Spleen (tissue), 11 donors: ENCODE data around the gene FRMPD2. TPM values are rescaled to one million over a fixed set of nuclear protein-coding genes. Genes with fewer than 3 reads are reported as not detected.

Source experiments
- DNase-seq: peaks from one replicate; pipeline ENCODE4 v3.0.0-alpha.2; 2020
- H3K27ac ChIP-seq, 8 donors: fragments of 200-600 bp; sonication (generic) in 7 of 8; 1 replicate in 4 of 8; 2 replicates in 4 of 8; pipeline versions ENCODE4 v1.5.0 to v1.8.0; 2016 to 2021; ENCODE audit warnings: inconsistent platforms in 4 of 8, mild to moderate bottlenecking in 4 of 8, moderate library complexity in 1 of 8
- H3K27me3 ChIP-seq, 7 donors: fragments of 200-600 bp; sonication (generic) in 6 of 7; replicated peaks in 1 of 7; 1 replicate in 4 of 7; 2 replicates in 3 of 7; pipeline versions ENCODE4 v1.5.0 to v1.8.0; 2016 to 2021; ENCODE audit warnings: inconsistent platforms in 3 of 7, mild to moderate bottlenecking in 1 of 7
- H3K36me3 ChIP-seq, 6 donors: fragments of 200-600 bp; sonication (generic) in 5 of 6; 1 replicate in 4 of 6; 2 replicates in 2 of 6; pipeline versions ENCODE4 v1.5.0 to v1.8.0; 2016 to 2021; ENCODE audit warnings: inconsistent platforms in 2 of 6
- H3K4me1 ChIP-seq, 6 donors: fragments of 200-600 bp; sonication (generic) in 5 of 6; 1 replicate in 3 of 6; 2 replicates in 3 of 6; pipeline versions ENCODE4 v1.5.0 to v1.8.0; 2016 to 2021; ENCODE audit warnings: inconsistent platforms in 3 of 6
- H3K4me3 ChIP-seq, 8 donors: fragments of 200-600 bp; sonication (generic) in 7 of 8; 1 replicate in 4 of 8; 2 replicates in 4 of 8; pipeline versions ENCODE4 v1.5.0 to v1.8.0; 2016 to 2021; ENCODE audit warnings: inconsistent platforms in 4 of 8, mild to moderate bottlenecking in 4 of 8, moderate library complexity in 2 of 8
- H3K9me3 ChIP-seq, 8 donors: fragments of 200-600 bp; sonication (generic) in 7 of 8; 1 replicate in 4 of 8; 2 replicates in 4 of 8; pipeline versions ENCODE4 v1.5.0 to v1.8.0; 2016 to 2021; ENCODE audit warnings: inconsistent platforms in 4 of 8
- POLR2A ChIP-seq, 3 donors: fragments of 450-650 bp; IDR thresholded peaks; one replicate each; pipeline ENCODE4 v1.5.1; 2017; ENCODE audit warnings: antibody characterized with exemption in 3 of 3, mild to moderate bottlenecking in 1 of 3
- POLR2AphosphoS5 ChIP-seq, 3 donors: sonication (generic); formaldehyde crosslinking; IDR thresholded peaks; one replicate each; pipeline ENCODE4 v1.5.1; 2017; ENCODE audit warnings: antibody characterized with exemption in 3 of 3
- WGBS, 5 donors: extraction: QIAGEN DNeasy Blood & Tissue Kit in 3 of 5; methylation state at CpG; one replicate each; pipeline versions ENCODE4 v1.1.5 to v1.1.7; 2013 to 2018; 5-methylcytosine and 5-hydroxymethylcytosine counted together
- intact Hi-C: fragments of 100-400 bp; cut with DNase I; formaldehyde crosslinking; loops from one replicate; pipeline ENCODE4 v1.15.0; 2023; ENCODE audit warnings: low total_unique reads
- polyA plus RNA-seq, 3 donors: library from polyadenylated mRNA; stranded (reverse); fragments of 200-250 nt; gene quantifications; one replicate each; pipeline ENCODE4 v1.2.1, GENCODE V29; 2013
- total RNA-seq, 7 donors: library from RNA; depleted of rRNA in 3 of 7; stranded (reverse); fragments of >200 nt in 3 of 7; fragmentation: NEBNext Ultra II Directional in 4 of 7; extraction: Animal tissue kit (Norgen Biotek cat#: 25700) in 4 of 7; gene quantifications; one replicate each; pipeline versions ENCODE4 v1.1.0 to v1.2.1, GENCODE V29; 2016 to 2021
- TF ChIP-seq, protein P1 (sequence below), 11 experiments: fragments of 200-600 bp in 7 of 11; fragments of 450-650 bp in 4 of 11; sonication (generic) in 4 of 11; IDR thresholded peaks in 8 of 11; conservative IDR thresholded peaks in 3 of 11; 1 replicate in 7 of 11; 2 replicates in 4 of 11; pipeline versions ENCODE4 v1.4.0 to v1.8.0; 2016 to 2021; ENCODE audit warnings: antibody characterized with exemption in 11 of 11, inconsistent platforms in 4 of 11, mild to moderate bottlenecking in 1 of 11
- donor health status: healthy with polysubstance abuse.
- donor health status: DM: no; HTN: no; CAD: no; lungs with moderate emphysema.
- donor health status: DM: no; HTN: no; CAD: no.
- donor health status: Bipolar disorder and iron deficiency.
- donor health status: healthy.
- donor health status: DM: no; HTN: no; CAD: no.
- donor health status: DM: yes; HTN: yes; CAD: no.

FRMPD2 gene
- total and polyA plus RNA-seq, 10 donors: 0.33 TPM; not detected in 9

DNA sequence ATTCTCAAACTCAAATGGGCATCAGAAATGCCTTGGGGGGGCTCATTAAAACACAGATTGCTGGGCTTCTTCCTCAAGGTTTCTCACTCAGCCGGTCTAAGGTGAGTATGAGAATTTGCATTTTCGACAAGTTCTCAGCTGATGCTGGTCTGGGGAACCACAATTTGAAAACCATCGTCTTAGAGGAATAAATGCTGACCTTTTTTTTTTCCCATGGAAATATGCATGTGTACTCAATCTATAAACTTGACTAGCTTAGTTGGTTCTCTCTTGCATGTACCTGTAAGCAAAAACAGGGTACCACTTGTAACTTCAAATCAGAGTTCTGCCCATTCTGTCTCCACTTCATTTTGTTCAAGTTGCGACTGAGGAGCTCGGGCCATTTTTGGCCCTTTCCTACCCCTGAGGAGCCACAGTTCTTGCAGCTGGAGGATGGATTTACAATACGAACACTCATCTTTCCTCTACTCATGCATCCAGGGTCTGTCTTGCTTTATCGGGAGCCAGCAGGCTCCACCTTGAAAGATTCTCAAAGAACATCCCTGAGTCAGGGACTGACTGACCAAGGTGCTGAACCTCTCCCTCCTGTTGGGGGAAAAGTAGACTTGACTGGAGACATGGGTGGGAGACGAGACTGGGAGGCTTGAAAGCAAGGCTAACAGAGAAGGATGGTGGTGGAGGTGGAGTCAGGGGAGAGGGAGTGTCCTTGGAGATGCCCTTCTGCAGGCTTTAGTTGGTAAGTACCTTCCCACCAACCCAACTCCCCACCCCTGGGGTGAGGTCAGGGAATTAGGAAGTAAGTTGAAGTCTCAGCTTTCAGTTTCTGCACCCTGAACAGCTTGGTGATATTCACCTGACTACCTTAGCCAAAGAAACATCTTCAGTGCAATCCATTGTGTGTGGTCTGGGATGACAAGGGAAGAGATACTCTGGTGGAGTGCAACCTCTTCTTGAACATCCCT, 28.3 kb upstream of the FRMPD2 start:
- Histone ChIP-seq H3K27ac (no peak overlapping the region), H3K36me3 (no peaks in the 10 kb centered on the region), H3K27me3 (no peaks in the 10 kb centered on the region), H3K4me1 (peaks cover 4 to 14% (median 12%) of the 10 kb centered on the region in 6 donors), H3K4me3 (no peak overlapping the region), H3K9me3 (no peaks in the 10 kb centered on the region)
- TF ChIP-seq, protein P1, sequence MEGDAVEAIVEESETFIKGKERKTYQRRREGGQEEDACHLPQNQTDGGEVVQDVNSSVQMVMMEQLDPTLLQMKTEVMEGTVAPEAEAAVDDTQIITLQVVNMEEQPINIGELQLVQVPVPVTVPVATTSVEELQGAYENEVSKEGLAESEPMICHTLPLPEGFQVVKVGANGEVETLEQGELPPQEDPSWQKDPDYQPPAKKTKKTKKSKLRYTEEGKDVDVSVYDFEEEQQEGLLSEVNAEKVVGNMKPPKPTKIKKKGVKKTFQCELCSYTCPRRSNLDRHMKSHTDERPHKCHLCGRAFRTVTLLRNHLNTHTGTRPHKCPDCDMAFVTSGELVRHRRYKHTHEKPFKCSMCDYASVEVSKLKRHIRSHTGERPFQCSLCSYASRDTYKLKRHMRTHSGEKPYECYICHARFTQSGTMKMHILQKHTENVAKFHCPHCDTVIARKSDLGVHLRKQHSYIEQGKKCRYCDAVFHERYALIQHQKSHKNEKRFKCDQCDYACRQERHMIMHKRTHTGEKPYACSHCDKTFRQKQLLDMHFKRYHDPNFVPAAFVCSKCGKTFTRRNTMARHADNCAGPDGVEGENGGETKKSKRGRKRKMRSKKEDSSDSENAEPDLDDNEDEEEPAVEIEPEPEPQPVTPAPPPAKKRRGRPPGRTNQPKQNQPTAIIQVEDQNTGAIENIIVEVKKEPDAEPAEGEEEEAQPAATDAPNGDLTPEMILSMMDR (IDR thresholded peaks at IDR 0.05 in 8 of 11, conservative IDR thresholded peaks at IDR 0.05 in 3 of 11): no peak
- TF ChIP-seq POLR2A (IDR thresholded peaks at IDR 0.05): no peak
- no peak for TF ChIP-seq POLR2AphosphoS5 (IDR thresholded peaks at IDR 0.05)
- DNase-seq: no peak
- 85 to 96% (median 89%) methylated on average over 8 of the region's 8 CpGs for WGBS, 5 donors
- intact Hi-C loops: no loop called here

DNA sequence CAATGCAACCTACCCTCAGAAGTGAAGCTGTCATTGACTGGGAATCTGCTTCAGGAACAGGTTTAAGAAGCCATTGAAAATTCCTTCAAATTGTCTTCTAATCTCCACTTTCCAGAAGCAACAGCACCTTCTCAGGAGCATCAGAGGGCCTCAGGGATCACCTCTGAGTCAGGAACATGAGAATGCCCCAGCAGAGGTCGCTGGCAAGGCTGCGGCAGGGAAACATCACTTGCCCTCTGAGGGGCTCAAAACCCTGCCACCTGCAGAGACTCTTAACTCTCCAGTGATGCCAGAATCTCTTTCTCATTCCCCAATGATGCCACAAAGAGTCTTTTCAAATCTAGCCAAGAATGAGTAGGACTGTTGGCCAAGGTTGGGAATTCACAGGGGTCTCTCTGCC, 26.1 kb upstream of the FRMPD2 start:
- Histone ChIP-seq H3K27ac (no peak overlapping the region), H3K27me3 (no peaks in the 10 kb centered on the region), H3K4me1 (no peaks in the 10 kb centered on the region), H3K36me3 (no peaks in the 10 kb centered on the region), H3K9me3 (no peaks in the 10 kb centered on the region), H3K4me3 (no peak overlapping the region)
- TF ChIP-seq, protein P1 (IDR thresholded peaks at IDR 0.05 in 8 of 11, conservative IDR thresholded peaks at IDR 0.05 in 3 of 11): no peak
- TF ChIP-seq POLR2A (IDR thresholded peaks at IDR 0.05) (no peak), POLR2AphosphoS5 (IDR thresholded peaks at IDR 0.05) (no peak)
- WGBS, 5 donors: 64 to 92% (median 88%) methylated on average over 2 of the region's 2 CpGs
- DNase-seq: no peak
- intact Hi-C loops: no loop called here

DNA sequence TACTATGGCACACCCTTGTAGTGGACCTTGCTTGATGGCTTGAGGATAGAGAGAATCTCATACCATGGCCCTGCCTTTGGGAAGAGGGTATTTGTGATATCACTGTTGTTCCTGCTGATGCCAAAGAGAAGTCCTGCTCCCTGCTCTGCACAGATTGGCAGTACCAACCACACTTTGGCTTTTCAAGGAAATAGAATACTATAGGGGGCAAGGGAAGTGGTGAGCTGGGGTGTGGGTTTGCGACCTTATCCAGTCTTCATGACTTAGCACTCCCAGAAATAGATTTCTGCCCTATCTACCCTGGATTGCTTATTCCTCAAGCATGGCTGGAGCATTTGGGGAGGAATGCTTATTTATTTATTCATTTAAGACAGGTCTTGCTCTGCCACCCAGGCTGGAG, 25.2 kb upstream of the FRMPD2 start:
- Histone ChIP-seq H3K36me3 (no peaks in the 10 kb centered on the region), H3K27ac (no peak overlapping the region), H3K4me3 (no peak overlapping the region), H3K9me3 (no peaks in the 10 kb centered on the region), H3K27me3 (no peaks in the 10 kb centered on the region), H3K4me1 (no peaks in the 10 kb centered on the region)
- TF ChIP-seq POLR2AphosphoS5 (IDR thresholded peaks at IDR 0.05) (no peak), POLR2A (IDR thresholded peaks at IDR 0.05) (no peak)
- TF ChIP-seq, protein P1 (IDR thresholded peaks at IDR 0.05 in 8 of 11, conservative IDR thresholded peaks at IDR 0.05 in 3 of 11): no peak
- DNase-seq: no peak
- 0 to 42% (median 35%) methylated on average over 1 of the region's 1 CpG for WGBS, 5 donors
- intact Hi-C loops: no loop called here

DNA sequence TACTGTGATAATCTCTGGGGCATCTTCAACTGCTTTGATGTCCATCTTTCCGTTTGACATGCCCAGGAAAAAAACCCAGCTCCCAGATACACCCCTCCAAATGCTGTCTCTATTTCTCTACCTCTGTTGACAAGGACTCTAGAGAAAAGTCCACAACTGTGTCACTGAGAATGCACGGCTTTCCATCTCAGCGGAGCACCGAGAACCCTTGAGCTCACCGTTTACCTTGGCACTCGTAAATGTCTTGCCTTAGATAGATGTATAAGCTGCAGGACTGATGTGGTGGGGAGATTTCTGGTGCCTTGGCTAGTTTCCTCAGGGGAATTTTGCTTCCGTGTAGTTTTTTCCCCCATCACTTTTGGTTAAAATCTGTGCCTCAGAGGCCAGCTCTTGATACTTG, 24.6 kb upstream of the FRMPD2 start:
- 79 to 95% (median 88%) methylated on average over 7 of the region's 7 CpGs for WGBS, 5 donors
- DNase-seq: no peak
- no peaks in the 10 kb centered on the region for H3K27me3 ChIP-seq
- H3K9me3 ChIP-seq: no peaks in the 10 kb centered on the region
- H3K4me3 ChIP-seq: no peak overlapping the region
- no peaks in the 10 kb centered on the region for H3K36me3 ChIP-seq
- H3K4me1 ChIP-seq: no peaks in the 10 kb centered on the region
- intact Hi-C loops: no loop called here
- TF ChIP-seq POLR2A (IDR thresholded peaks at IDR 0.05) (no peak), POLR2AphosphoS5 (IDR thresholded peaks at IDR 0.05) (no peak)
- TF ChIP-seq, protein P1 (IDR thresholded peaks at IDR 0.05 in 8 of 11, conservative IDR thresholded peaks at IDR 0.05 in 3 of 11): no peak
- H3K27ac ChIP-seq: no peak overlapping the region
